WI38 (cell line): ENCODE measurements around the gene OR52A1.
"Not testable (repeated sequence)": the region's sequence is repeated elsewhere in the genome, so short reads cannot be mapped to it uniquely, and the experiment has no call there.

Experiments
- H3K4me3 ChIP-seq: 2 replicates; pipeline ENCODE4 v1.5.1; 2011; ENCODE audit warnings: low read depth, mild to moderate bottlenecking, control low read depth, low read length
- TF ChIP-seq, protein P1 (sequence below): IDR thresholded peaks from 2 replicates; pipeline ENCODE4 v1.5.1; 2012; ENCODE audit warnings: low read depth, mild to moderate bottlenecking, control low read depth, low read length

OR52A1 gene

DNA sequence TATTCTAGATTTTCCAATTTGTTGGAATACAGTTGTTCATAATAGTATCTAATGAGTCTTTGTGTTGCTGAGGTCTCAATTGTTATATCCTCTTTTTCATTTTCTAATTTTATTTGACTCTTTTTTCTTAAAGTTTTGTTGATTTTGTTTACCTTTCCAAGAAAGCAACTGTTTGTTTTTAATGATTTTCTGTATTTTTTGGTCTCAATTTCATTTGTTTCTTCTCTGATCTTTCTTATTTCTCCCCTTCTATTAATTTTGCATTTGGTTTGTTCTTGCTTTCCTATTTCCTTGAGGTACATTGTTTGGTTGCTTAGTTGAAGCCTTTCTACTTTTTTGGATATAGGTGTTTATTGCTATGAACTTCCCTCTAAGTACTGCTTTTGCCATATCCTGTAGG is 5.2 kb upstream of the OR52A1 start:
- no peak overlapping the region for H3K4me3 ChIP-seq
- TF ChIP-seq, protein P1, sequence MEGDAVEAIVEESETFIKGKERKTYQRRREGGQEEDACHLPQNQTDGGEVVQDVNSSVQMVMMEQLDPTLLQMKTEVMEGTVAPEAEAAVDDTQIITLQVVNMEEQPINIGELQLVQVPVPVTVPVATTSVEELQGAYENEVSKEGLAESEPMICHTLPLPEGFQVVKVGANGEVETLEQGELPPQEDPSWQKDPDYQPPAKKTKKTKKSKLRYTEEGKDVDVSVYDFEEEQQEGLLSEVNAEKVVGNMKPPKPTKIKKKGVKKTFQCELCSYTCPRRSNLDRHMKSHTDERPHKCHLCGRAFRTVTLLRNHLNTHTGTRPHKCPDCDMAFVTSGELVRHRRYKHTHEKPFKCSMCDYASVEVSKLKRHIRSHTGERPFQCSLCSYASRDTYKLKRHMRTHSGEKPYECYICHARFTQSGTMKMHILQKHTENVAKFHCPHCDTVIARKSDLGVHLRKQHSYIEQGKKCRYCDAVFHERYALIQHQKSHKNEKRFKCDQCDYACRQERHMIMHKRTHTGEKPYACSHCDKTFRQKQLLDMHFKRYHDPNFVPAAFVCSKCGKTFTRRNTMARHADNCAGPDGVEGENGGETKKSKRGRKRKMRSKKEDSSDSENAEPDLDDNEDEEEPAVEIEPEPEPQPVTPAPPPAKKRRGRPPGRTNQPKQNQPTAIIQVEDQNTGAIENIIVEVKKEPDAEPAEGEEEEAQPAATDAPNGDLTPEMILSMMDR: no peak

DNA sequence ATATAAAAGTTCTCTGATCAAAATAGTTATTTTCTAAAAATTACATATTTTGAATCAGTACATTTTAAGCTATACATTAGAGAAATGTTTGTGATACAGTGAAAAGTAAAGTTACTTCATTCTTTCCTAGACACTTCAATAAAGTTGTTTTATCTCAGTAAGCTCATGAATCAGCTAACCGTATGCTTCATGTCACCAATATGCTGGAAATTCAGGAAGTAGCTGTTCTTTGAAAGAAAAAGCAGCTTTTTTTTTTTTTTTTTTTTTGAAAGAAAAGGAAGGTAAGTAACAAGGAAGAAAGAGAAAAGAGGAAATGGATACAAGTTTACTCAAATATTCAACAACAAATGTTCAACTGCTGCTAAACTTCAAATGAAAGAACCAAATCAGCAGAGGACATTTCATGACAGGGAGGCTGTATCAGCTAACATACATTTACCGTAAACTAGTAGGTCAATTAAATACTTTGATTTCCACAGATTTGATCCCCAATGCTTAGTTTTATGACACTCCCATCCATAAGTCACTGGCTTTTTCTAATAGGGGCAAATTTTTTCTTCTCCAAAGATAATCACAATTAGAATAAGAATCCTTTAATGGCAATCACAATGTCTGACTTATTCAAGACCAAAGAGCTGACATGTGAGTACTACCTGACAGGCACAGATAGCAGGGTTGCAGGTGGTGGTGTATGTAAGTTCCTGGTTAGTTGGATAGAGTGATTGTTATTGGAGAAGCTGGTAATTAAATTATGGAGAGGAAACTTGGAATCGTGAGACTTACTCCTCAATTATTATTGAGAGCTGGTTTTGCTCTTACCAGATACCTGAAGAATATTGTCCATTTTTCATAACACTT is 754 bp downstream of the OR52A1 start:
- H3K4me3 ChIP-seq: no peak overlapping the region
- TF ChIP-seq, protein P1: no peak

DNA sequence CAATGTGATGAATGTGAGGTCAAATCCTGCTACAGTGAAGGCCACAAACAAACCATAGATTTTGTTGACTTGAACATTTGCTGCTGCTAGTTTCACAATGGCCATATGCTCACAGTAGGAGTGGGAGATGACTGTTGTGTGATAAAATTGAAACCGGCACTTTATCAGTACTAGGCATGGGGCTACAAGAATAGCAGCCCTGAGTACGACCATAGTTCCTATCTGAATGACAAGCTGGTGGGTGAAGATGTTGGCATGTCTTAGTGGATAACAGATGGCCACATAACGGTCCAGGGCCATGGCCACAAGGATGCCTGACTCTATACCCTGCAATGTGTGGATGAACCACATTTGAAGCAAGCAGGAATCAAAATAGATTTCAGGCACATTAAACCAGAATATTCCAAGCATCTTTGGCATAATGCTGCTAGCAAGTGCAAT is 2.8 kb downstream of the OR52A1 start:
- no peak overlapping the region for H3K4me3 ChIP-seq
- TF ChIP-seq, protein P1: no peak

DNA sequence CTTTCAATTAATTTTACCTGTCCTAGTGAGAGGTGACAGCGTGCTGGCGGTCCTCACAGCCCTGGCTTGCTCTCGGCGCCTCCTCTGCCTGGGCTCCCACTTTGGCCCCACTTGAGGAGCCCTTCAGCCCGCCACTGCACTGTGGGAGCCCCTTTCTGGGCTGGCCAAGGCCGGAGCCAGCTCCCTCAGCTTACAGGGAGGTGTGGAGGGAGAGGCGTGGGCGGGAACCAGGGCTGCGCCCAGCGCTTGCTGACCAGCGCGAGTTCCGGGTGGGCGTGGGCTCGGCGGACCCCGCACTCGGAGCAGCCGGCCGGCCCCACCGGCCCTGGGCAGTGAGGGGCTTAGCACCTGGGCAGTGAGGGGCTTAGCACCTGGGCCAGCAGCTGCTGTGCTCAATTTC is 10.4 kb downstream of the OR52A1 start:
- H3K4me3 ChIP-seq: not testable (repeated sequence)

DNA sequence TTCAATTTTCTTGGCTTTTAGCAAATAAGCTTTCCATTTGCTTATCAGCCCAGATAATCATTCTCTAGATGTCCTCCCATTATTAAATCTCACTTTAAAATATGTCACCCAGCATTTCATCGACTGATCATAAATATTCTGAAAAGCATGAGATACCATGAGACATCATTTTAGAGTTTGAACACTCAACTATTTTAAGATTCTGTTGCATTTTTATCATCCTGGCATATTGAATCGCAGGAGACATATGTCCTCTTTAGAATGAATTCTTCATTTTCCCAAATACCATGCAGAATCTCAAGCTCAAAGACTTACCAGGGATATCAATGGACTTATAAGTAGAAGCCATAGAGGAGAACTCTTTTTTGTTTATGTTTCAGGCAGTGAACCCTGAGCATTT is 16.6 kb downstream of the OR52A1 start, which contains the start of gene OR52A5:
Gene OR52A5 (minus strand): TSS at position 361 of the 400 bp plus-strand sequence. CDS start 5,714 bp downstream, outside the sequence.
- TF ChIP-seq, protein P1: no peak
- no peak within 1 kb of the TSS for H3K4me3 ChIP-seq

DNA sequence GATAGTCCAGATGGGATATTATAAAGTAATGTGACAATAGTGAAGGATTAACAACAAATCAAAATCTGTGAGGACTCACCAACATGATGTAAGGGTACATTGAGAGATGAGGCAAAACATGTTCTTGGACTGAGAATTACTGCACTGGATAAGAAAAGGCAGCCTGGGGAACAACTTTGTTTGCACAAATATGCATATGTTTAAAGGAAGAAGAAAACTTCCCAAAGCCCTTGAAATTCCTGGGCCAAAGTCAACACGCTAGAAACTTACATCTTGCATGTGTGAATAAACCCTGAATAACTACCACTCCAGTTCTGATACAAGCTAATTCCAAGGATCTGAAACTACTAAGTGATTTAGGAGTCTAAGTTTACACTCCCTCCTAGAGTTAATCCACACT is 17.5 kb downstream of the OR52A1 start:
- TF ChIP-seq, protein P1: no peak
- H3K4me3 ChIP-seq: no peak overlapping the region

DNA sequence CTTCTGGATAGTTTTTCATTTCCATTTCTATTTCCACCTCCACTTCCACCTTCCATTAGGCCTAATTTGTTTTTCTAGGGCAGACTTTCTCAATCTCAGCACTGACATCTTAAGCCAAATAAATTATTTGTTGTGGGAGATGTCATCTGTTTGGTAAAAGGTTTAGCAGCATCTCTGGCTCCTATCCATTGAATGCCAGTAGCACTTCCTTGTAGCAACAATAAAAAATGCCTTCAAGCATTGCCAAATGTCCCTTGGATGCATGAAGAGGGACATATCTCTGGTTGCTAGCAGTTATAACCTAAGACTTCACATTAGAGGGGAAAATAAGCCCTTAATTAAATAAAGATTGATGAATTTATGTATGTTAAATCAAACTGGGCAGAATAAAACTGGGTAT is 18.3 kb downstream of the OR52A1 start:
- H3K4me3 ChIP-seq: no peak overlapping the region
- TF ChIP-seq, protein P1: no peak
